ENCODE results near the gene GNB2.

DNA sequence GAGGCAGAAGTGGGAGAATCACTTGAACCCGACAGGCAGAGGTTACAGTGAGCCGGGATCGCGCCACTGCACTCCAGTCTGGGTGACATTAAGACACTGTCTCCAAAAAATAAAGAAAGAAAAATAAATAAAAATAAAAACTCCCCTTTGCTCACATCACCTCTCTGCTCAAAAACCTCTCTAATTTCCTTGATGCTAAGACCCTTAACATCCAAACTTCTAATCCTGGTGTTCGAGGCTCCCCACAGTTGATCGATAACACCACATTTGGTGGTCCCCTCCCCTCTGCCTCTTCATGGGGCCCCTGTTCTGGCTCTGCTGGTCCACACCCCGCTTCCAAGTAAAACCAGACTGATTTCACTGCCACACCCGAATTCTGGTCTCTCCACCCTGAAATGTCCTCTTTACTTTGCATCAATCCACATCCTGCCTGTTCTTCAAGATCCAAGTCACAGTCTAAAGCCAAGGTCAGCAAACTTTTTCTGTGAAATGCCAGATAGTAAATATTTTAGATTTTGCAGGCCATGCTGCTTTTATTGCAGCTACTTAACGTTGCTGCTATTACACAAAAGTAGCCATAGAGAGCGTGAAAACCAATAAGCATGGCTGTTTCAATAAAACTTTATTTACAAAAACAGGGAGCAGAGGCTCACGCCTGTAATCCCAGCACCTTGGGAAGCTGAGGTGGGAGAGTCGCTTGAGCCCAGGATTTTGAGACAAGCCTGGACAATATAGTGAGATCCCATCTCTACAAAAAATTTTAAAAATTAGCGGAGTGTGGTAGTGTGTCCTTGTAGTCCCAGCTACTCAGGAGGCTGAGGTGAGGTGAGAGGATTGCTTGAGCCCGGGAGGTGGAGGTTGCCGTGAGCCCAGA is 49.4 kb upstream of the GNB2 start:
- TF ChIP-seq, protein P1, sequence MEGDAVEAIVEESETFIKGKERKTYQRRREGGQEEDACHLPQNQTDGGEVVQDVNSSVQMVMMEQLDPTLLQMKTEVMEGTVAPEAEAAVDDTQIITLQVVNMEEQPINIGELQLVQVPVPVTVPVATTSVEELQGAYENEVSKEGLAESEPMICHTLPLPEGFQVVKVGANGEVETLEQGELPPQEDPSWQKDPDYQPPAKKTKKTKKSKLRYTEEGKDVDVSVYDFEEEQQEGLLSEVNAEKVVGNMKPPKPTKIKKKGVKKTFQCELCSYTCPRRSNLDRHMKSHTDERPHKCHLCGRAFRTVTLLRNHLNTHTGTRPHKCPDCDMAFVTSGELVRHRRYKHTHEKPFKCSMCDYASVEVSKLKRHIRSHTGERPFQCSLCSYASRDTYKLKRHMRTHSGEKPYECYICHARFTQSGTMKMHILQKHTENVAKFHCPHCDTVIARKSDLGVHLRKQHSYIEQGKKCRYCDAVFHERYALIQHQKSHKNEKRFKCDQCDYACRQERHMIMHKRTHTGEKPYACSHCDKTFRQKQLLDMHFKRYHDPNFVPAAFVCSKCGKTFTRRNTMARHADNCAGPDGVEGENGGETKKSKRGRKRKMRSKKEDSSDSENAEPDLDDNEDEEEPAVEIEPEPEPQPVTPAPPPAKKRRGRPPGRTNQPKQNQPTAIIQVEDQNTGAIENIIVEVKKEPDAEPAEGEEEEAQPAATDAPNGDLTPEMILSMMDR (IDR thresholded peaks at IDR 0.05): no peak
- no peak for TF ChIP-seq ZFX (IDR thresholded peaks at IDR 0.05; ENCODE audit: borderline replicate concordance)
